GM13976 (cell line): ENCODE measurements around the gene SLC10A7.

Source experiments
- DNase-seq: peaks from one replicate; pipeline ENCODE4 v3.0.0; 2012; ENCODE audit warnings: low spot score
- in situ Hi-C: fragments of 300-500 bp; cut with MboI; formaldehyde crosslinking; loops from one replicate; pipeline ENCODE4 v1.12.0; 2022; ENCODE audit warnings: low sequenced_read_pairs, mixed read lengths, inconsistent platforms; ENCODE audit not compliant: unreplicated experiment
- TF ChIP-seq, protein P1 (sequence below): IDR thresholded peaks from 2 replicates; pipeline ENCODE4 v1.5.1; 2012; ENCODE audit warnings: borderline replicate concordance, mild to moderate bottlenecking; ENCODE audit not compliant: insufficient read depth; ENCODE audit errors: extremely low read depth, missing control alignments, control extremely low read depth

The SLC10A7 gene

DNA sequence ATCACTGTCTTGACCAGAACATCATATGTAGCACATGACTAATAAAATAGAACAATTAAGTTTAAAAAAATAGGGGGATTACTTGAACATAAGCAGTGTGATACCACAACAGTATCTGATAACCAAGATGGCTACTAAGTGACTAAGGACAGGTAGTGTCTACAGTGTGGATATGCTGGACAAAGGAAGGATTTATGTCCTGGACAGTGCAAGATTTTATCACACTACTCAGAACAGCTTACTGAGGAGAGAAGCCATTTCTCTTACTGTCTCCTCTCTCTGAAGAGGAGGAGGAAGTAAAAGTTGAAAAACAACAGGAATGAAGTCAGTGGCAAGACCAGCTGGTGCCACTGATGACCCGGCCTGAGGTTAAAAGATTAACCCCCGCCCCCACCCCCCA, 4.0 kb upstream of the SLC10A7 start:
- no peak for DNase-seq
- TF ChIP-seq, protein P1, sequence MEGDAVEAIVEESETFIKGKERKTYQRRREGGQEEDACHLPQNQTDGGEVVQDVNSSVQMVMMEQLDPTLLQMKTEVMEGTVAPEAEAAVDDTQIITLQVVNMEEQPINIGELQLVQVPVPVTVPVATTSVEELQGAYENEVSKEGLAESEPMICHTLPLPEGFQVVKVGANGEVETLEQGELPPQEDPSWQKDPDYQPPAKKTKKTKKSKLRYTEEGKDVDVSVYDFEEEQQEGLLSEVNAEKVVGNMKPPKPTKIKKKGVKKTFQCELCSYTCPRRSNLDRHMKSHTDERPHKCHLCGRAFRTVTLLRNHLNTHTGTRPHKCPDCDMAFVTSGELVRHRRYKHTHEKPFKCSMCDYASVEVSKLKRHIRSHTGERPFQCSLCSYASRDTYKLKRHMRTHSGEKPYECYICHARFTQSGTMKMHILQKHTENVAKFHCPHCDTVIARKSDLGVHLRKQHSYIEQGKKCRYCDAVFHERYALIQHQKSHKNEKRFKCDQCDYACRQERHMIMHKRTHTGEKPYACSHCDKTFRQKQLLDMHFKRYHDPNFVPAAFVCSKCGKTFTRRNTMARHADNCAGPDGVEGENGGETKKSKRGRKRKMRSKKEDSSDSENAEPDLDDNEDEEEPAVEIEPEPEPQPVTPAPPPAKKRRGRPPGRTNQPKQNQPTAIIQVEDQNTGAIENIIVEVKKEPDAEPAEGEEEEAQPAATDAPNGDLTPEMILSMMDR = no peak
- in situ Hi-C loops = no loop called here

DNA sequence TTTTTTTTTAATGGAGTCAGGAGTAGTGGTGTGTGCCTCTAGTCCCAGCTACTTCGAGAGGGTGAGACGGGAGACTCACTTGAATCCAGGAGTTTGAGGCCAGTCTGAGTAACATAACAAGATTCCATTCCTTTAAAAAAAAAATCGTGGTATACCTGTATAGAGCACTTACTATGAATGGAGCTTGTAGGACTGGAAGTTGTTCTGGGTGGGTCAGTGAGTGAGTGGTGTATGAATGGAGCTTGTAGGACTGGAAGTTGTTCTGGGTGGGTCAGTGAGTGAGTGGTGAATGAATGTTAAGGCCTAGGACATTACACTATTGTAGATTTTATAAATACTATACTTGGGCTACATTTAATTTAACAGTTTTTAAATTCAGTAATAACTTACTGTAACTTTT, 2.9 kb upstream of the SLC10A7 start:
- no peak for DNase-seq
- TF ChIP-seq, protein P1 = no peak
- in situ Hi-C loops = no loop called here

DNA sequence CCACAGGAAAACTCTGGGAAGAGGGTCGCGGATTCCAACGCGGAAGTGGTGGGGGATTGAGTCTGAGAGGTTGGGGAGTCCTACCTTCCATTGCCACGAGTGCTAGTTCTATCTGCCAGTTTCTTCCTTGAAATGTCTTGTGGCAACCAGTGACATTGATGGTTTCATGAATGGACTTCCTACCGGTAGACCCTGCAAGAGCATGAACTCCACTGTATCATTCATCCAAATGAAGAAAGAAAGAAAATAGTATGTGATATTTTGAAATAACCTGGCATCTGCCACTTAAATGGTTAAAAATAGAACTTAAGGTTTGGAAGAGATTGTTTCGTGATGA, 1.1 kb upstream of the SLC10A7 start:
- no peak for DNase-seq
- in situ Hi-C loops = no loop called here
- TF ChIP-seq, protein P1 = no peak

DNA sequence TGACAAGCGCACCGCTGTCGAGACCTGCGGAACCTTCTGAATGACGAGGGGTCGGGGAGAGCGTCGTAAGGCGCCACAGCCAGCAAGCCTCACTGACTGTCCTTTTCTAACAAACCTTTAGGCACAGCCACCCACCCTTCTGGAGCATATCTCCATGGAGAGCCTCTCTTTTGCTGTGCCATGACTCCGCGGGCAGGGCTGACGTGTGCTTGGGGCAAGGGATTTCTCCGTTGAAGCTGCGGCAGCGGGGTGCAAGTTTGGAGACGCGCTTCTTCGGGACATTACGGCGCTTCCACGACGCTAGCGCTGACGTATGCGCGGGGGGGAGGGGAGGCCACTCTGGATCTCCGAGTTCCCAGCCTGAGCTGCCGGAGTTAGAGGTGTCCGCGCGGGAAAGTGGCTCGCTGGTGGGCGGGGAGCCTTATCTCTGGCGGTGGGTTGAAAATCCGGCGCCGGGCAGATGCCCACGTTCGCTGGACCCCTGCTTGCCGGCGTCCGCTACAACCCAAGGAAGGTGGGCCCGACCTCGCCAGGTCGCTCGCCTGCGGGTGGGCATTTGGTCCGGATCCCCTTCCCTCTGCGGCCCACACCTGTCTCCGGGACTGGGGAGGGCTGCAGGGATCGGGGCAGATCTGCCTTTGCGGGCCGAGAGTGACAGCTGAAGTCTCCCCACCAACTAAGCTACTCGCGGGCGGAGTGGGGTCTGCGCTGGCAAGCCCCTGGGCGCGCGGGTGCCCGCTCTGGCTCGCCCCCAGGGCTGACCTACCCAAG, 543 bp upstream of the SLC10A7 start:
- peak; percentile 93 for DNase-seq
- TF ChIP-seq, protein P1 = no peak
- in situ Hi-C loops = no loop called here

DNA sequence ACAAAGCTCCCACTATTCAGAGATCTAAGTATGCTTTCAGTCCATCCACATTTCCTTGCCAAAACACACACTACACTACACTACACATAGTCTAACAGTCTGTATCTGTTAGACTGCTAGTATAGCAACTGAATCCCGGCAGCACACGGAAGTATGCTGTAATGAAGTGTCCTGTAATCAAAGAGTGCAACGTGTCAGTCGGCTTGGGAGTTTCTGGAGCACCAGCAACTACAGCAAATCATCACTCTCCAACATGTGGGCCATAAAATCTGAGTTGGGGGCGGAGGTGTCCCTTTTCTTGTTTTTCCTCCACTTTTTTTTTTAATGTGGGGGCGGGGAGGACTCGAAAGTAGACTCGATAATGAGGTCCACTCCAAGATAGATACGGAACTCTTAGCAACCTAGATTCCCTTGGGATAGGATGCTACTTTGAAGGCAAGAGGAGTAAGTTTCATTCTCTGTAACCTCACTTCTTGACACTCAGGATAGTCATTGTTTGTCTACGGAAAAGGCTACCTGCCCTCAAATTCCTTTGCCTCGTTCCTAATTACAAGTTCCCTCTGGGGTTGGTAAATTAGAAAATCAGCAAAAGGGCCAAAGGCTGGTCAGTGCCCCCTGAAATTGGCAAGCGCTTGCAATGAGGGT, 722 bp downstream of the SLC10A7 start:
- TF ChIP-seq, protein P1 = no peak
- peak; percentile 54 for DNase-seq
- in situ Hi-C loops = no loop called here

DNA sequence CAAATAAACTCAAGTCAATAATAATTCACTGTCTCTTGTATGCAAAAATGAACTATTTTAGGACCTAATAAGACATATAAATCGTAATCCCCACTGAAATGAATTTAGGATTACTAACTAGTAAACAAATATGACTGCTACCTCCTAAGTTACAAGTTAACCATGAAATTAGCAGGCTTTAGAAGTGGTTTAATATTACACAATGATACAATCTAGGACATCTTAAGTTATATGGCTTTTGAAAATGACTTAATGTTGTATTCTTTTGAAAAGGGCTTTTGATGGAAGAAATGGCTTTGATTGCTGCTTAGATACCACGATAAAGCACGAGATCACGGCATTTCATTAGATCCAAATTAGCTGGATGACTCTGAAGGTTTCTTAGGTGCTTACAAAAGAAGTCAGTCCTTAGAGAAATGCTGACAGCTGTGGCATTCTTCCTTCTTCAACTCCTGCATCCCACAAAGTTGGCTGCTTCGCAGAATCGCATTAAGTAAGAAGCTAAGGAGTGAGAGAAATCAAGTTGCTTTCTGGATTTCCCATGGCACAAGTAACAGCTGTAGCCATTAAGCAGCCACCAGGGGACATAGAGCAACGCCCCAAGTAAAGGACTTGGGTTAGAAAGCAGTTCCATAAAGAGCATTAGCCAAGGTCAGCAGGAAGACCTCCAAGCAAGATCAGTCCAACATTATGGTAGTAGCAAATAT, 6.9 kb downstream of the SLC10A7 start:
- in situ Hi-C loops = no loop called here
- TF ChIP-seq, protein P1 = no peak
- no peak for DNase-seq
